Neural cell (in vitro differentiated cells): ENCODE data around the gene LYPD4.

Experiments
- CTCF ChIP-seq: fragments of 450-650 bp; IDR thresholded peaks from 2 replicates; pipeline ENCODE4 v1.5.1; 2014; ENCODE audit warnings: antibody characterized with exemption, mild to moderate bottlenecking, moderate library complexity; ENCODE audit not compliant: poor library complexity, severe bottlenecking
- EP300 ChIP-seq: fragments of 450-650 bp; conservative IDR thresholded peaks from 2 replicates; pipeline ENCODE4 v1.6.1; 2014; ENCODE audit warnings: antibody characterized with exemption, mild to moderate bottlenecking, moderate library complexity; ENCODE audit not compliant: poor library complexity, severe bottlenecking
- RAD21 ChIP-seq: fragments of 450-650 bp; conservative IDR thresholded peaks from 2 replicates; pipeline ENCODE4 v1.6.1; 2014; ENCODE audit warnings: antibody characterized with exemption, mild to moderate bottlenecking, moderate library complexity

- TF ChIP-seq CTCF, result no peak
- TF ChIP-seq EP300, result no peak
- no peak for TF ChIP-seq RAD21
Observed at GRCh38 chr19:41890936-41891335, 46.5 kb upstream of the LYPD4 start.
